ENCODE results near the gene ZNF366.

ZNF366 gene, protein sequence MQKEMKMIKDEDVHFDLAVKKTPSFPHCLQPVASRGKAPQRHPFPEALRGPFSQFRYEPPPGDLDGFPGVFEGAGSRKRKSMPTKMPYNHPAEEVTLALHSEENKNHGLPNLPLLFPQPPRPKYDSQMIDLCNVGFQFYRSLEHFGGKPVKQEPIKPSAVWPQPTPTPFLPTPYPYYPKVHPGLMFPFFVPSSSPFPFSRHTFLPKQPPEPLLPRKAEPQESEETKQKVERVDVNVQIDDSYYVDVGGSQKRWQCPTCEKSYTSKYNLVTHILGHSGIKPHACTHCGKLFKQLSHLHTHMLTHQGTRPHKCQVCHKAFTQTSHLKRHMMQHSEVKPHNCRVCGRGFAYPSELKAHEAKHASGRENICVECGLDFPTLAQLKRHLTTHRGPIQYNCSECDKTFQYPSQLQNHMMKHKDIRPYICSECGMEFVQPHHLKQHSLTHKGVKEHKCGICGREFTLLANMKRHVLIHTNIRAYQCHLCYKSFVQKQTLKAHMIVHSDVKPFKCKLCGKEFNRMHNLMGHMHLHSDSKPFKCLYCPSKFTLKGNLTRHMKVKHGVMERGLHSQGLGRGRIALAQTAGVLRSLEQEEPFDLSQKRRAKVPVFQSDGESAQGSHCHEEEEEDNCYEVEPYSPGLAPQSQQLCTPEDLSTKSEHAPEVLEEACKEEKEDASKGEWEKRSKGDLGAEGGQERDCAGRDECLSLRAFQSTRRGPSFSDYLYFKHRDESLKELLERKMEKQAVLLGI

DNA sequence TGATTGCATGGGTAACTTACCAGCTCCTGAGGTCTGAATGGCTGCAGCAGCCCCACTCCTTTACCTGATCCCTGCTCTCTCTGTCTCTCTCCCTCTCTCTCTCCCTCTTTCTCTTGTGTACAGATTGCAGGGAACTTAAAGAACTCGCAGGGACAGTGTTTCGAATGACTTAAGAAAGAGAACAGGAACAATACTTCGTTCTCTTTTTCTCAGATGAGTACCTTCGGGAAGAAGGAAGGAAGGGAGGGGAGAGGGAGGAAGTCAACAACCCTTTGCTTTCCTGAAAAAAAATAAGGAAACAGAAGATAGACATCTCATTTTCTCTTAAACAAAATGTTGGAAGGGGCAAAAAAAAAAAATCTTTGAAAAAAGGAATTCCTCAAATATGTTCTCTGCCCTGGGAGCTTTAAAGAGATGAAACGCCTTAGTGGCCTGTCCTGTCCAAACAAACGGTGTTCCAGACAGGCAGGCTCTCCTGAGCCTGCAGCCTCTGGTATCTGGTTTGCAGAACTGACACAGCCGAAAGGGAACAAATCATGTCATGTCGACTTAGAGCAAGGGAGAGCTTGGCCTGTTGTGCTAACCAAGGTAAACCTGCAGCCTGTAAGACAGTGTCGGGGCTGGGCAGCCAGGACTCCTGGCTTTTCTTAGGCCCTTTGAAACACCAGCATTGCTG, at the start of gene ZNF366:
TSS of gene ZNF366 (minus strand) at position 180 of the 676 bp plus-strand sequence. CDS start 45,914 bp downstream, outside the sequence.
- FAIRE-seq, result no peak
- DNase-seq (ENCODE audit: low spot score), result no peak

DNA sequence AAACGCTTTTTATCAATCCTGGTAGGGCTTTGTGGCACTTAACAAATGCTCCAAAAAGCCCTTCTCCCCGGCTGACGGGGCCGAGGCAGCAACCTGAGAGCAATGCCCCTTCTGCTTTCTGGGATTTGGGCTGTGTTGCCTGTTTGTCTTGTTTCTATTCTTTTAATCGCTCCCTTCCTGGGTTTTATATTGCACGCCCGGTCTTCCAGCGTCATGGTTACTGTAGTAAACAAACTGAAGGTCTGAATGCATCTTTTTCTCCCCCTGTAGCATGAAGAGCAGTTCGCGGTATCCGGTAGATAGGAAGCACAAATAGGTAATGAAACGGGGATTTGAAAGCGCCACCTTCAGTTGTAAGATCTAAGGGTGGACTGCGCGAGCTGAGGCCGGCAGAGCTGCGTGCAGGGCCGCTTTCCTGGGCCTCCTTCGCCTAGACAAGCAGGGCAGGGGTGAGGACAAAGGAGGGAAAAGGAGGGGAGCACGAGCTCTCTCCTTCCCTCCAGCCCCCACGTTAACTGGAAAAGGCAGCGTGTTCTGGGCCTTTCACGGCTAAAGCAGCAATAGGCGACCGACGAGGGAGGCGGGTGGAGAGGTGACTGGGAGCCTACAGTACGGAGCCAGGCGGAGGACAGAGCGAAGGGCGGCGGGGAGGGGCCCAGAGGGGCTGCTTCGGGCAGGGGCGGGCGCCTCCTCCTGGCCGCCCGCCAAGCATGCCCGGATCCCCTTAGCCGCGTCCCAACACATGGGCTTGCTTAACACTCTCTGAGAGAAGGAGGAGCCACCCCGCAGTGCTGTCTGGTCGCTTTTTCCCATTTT, 49.3 kb upstream of the ZNF366 start:
- no peak for DNase-seq (ENCODE audit: low spot score)
- no peak for FAIRE-seq

DNA sequence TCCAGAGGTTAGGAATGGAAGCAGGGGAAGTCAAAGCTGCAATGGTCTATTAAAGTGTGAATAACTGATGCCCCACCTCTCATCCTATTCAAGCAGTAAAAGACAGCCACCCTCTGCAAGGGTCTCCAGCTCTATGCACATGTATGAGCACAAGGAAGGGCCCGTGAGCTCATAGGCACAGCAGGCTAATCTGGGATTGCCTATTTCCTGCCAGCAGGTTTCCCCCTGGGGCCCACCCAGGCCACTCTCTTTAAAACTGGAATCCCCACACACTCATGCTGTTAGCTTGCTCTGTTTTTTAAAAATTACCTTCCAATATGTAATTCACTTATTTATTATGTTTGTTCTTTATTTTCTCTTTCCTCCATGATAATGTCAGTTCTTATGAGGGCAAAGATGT, 48.7 kb upstream of the ZNF366 start:
- DNase-seq (ENCODE audit: low spot score) (no peak), FAIRE-seq (no peak)

DNA sequence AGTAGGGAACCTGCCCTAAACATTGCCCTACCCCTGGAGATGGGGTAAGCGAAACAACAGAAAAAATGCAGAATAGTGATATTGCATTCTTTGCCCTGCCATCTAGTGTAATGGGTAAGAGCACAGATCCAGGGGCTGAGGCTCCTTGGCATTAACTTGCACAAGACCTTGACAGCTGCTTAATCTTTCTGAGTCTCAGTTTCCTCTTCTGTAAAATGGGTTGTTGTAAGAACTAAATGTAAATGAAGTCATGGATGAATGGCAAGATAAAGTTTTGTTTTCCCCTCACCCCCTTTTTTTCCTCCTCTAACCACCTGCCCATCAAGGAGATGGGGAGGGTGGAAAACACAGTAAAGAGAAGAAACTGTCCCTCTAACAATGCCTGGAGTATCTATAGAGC, 47.7 kb upstream of the ZNF366 start:
- FAIRE-seq (no peak), DNase-seq (ENCODE audit: low spot score) (no peak)

DNA sequence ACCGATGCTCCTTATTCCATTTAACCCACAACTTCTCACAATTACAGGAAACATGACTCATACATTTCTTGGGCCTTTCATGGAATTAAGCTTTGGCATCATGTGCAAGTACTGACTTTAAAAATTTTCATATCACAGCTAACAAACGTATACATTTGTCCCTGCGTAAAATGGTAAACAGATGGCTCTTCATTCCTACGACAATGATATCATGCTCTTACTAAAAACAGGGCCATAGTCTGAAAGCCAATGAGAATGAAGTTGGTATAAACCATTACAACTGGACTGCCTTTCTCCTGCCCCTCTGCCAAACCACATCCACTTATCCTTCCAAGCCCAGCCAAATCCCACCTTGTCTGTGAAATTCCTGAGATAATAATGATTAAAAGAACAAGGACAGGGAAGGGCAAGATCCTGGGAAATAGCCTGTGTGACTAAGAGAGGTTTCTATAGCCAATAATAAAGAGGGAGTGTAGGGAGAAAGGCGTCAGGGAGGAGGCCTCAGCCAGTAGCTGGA, 44.9 kb upstream of the ZNF366 start:
- FAIRE-seq (peak; percentile 86), DNase-seq (ENCODE audit: low spot score) (peak; percentile 72)

DNA sequence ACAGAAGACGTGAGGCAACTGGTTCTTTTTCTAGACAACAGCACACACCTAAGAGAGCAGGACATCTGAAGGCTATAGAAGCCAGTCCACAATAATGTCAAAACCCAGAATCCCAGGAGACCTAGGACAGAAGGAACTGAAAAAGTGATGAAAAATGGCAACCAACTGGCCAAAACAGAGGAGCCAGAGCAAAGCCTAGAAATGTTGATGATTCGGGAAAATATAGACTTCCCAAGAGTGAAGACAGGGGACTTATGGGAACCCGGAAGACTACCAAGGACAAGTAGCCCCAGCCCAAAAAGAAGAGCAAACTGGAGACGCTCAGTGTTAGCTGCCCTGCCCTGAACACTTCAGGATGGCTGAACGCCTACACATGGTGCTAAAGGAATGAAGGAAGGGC, 43.4 kb upstream of the ZNF366 start:
- FAIRE-seq (no peak), DNase-seq (ENCODE audit: low spot score) (no peak)

DNA sequence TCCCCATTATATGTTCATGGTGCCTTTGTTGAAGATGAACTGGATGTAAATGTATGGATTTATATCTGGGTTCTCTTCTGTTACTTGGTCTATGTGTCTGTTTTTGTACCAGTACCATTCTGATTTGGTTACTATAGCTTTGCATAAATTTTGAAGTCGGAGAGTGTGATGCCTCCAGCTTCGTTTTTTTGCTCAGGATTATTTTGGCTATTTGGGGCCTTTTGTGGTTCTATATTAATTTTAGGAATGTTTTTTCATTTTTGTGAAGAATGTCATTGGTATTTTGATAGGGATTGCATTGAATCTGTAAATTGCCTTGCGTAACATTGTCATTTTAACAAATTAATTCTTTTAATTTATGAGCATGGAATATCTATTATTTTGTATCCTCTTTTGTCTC, 36.6 kb upstream of the ZNF366 start:
- no peak for FAIRE-seq
- no peak for DNase-seq (ENCODE audit: low spot score)

DNA sequence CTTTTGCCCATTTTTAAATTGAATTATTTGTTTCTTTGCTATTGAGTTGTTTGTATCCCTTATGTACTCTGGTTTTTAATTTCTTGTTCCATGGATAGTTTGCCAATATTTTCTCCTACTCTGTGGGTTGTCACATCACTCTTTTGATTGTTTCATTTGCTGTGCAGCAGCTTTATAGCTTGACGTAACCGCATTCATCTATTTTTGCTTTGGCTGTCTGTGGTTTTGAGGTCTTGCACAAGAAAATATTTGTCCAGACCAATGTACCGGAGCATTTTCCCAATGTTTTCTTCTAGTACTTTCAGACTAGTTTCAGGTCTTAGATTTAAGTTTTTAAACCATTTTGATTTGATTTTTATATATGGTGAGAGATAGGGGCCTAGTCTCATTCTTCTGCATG, 36.2 kb upstream of the ZNF366 start:
- DNase-seq (ENCODE audit: low spot score) (peak; percentile 31), FAIRE-seq (no peak)

DNA sequence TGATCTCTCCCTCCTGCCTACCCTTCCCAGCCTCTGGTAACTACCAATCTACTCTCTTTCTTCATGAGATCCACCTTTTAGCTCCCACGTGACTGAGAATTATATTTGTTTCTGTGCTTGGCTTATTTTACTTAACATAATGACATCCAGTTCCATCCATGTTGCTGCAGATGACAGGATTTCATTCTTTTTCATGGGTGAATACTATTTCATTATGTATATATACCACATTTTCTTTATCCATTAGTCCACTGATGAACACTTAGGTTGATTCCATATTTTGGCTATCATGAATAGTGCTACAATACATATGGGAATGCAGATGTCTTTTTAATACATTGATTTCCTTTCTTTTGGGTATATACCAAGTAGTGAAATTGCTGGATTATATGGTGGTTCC, 35.5 kb upstream of the ZNF366 start:
- DNase-seq (ENCODE audit: low spot score), result no peak
- no peak for FAIRE-seq

DNA sequence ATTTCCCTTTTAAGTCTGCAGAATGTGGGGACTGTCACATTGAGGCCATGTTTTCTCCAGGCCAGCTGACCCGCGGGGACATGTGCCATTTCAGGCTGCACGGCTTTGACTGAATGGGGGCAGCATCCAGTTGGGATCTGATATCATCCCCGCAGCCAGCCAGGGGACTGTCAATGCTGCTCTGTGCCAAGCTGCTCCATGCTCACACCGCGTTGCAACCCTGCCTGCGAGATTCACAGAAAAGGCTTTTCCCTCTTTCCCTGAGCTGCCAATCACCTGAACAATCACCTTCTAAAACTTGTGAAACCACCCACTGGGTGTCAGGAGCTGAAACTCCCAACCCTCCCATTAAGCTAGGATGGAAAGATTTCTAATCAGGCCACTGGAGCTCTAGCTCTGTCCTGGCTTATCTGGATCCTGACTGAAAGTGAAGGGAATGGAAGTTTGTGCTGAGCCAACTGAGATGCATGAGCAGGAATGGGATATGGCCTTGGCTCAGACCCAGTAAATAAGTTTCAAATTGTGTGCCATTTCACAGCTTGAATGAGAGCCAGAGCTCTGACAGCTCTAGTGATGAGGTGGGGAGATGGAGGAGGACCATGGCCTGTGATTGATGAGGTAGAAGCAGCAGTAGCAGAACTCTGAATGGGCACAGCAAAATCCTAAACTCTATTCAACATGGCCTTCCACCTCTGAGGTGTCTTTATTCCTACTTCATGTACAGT, 34.5 kb upstream of the ZNF366 start:
- DNase-seq (ENCODE audit: low spot score), result no peak

DNA sequence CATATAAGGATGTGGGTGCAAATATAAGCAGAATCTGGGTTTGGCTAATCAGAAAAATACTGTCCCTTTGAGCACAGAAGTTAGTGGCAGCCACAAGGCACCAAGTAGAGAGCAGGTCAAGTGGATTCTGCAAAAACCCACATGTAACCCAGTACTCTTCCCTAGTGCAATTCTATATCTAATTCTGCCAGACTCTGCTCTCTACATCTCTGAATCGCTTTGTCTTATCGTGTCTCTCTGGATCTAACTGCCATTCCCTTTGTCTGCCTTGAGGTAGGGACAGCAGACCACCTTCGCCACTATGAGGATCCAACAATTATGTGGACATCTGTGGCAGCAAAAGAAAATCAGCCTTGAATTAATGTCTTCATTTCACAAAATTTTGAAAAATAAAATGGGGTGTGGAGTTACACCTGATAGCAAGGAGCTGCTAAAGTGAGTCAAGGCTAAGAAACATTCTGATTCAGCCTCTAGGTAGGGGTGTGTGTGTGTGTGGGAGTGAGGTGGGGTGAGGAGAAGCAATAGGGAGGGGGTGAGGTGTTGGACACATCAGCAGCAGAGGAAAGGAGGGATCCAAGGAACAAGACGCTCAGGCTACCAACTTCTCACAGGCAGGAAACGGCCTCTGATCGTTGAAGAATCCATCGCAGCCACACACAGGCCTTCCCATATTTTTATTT, 33.7 kb upstream of the ZNF366 start:
- no peak for DNase-seq (ENCODE audit: low spot score)
- FAIRE-seq, result no peak

More for the DNA sequence above, 34.5 kb upstream of the ZNF366 start:
- no peak for FAIRE-seq

DNA sequence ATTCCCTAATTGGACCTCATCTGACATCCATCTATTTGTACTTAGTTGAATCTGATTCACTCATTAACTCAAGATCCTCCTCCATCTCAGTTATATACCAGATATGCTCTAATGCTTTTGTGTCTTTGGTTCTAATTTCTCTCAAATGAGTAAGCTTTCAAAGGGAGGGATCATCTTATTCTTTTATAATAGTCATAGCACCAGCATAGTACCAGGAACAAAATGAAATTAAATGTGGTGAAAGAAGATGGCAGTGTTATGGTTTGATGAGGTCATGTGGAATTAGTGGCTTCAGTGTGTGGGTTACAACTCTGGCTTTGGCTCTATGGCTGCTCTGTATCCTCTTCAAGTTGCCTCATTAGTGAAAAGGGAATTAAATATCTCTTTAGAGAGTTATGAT, 32.5 kb upstream of the ZNF366 start:
- no peak for FAIRE-seq
- DNase-seq (ENCODE audit: low spot score), result no peak

DNA sequence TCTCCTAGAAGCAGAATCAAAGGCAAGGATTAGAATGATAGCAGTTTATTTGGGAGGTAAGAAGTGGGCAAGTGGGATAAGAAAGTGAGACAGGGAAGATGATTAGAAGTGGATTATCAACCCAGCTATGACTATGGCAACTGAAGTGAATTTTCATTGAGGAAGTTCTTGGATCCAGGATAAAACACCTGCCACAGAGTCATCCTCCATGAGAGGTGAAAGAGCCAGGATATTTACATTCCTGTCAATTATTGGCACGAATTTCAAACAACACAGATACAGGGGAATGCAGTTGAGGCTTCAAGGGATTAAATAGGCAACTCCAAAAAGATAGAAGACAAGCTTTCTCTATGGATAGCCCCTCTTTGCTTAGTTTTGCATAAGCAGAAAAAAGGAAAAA, 31.8 kb upstream of the ZNF366 start:
- DNase-seq (ENCODE audit: low spot score) (no peak), FAIRE-seq (no peak)

DNA sequence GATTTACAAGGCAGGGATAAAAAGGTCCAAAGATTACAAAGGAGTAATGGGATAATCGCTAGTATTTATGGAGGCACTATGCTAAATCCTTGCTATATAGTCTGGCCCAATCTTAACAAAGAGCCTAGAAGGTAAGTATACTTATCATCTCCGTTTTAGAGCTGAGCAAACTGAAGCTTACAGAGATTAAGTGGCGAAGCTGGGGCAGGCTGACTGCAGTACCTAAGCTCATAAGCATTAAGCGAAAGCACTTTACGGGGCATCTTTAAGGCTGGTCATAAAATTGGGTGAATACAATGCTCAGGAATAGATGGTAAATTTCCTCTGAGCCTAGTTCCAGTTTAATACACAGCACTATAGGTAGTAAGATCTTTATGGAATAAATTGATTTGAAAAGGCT, 30.0 kb upstream of the ZNF366 start:
- no peak for DNase-seq (ENCODE audit: low spot score)
- FAIRE-seq, result no peak

DNA sequence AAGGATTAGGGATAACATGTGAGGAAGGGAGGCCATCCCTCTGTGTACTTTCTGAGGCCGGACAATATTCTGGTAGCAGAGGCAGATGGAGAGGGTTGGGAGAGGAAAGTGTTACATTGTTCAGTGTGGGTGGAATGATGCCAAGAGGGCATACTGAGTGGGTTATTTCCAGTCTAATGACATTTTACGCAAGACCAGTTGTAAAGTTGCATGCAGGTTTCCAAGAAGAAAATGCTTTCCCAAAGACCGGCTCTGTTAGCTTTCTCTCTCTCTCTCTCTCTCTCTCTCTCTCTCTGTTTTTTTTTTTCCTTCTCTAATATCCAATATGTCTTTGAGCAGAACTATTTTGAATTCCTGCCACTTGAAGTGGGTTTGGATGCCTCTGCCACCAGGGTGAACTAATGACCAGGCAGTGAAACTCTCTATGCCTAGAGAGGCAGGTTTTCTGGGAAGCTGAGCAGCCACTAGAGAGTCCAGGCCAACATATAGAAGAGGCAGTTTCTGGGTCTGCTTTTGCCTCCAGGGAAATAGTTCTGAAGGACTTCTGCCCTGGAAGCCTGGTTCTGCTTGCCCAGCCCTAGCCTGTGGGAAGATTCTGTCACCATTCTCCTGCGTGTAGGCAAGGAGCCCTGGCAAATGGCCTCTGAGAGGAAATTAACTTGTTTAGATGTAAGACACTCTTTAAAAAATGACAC, 24.4 kb upstream of the ZNF366 start:
- FAIRE-seq (no peak), DNase-seq (ENCODE audit: low spot score) (no peak)

DNA sequence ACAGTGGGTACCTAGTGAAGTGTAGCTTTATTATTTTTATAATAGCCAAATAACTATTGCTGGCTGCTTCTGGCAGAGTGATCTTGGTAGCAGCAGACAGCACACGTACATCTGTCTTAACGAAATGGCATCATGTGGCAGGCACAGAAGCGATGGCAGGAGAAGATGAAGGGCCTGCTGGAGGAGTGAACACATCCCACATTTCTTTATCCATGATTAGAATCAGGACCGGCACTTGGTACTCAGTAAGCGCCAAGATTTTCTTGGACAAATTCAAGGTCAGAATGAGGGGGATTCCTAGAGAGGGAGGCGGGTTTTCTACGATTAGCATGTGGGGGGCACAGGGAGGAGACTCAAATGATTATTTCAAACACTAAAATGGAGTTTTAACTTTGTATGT, 23.0 kb upstream of the ZNF366 start:
- DNase-seq (ENCODE audit: low spot score), result no peak
- no peak for FAIRE-seq

DNA sequence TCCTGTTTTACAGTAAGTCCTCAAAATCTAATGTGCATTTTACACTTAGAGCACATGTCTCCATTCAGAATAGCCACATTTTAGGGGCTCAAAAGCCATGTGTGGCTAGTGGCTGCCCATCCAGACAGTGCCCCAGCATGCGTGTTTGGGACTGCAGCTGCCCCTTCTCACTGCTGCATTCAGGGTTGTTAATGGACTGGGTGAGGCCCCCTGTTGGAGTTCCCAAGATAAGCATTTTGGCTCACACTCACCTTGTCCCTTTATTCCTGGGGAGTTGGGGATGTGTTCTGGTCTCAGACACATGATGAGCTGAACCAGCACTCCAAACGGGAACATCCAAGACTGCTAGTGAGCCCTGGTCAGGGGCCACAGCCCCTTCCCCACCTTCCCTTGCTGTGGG, 22.2 kb upstream of the ZNF366 start:
- no peak for FAIRE-seq

DNA sequence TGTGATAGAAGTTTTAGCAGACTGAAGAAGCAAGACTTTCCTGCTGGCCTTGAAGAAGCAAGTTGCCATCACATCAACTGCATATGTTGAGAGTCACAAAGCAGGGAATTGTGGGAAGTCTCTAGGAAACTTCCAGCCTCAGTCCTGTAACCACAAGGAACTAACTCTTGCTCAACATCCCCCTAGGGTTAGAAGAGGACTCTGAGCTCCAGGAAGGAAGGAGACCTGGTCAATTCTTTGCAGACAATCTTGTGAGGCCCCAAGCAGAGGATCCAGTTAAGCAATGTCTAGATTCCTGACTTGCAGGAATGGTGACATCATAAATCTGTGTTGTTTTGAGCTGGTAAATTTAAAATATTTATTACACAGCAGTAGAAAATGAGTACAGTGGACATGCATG, 18.6 kb upstream of the ZNF366 start:
- DNase-seq (ENCODE audit: low spot score) (no peak), FAIRE-seq (no peak)

More for the DNA sequence above, 22.2 kb upstream of the ZNF366 start:
- no peak for DNase-seq (ENCODE audit: low spot score)

DNA sequence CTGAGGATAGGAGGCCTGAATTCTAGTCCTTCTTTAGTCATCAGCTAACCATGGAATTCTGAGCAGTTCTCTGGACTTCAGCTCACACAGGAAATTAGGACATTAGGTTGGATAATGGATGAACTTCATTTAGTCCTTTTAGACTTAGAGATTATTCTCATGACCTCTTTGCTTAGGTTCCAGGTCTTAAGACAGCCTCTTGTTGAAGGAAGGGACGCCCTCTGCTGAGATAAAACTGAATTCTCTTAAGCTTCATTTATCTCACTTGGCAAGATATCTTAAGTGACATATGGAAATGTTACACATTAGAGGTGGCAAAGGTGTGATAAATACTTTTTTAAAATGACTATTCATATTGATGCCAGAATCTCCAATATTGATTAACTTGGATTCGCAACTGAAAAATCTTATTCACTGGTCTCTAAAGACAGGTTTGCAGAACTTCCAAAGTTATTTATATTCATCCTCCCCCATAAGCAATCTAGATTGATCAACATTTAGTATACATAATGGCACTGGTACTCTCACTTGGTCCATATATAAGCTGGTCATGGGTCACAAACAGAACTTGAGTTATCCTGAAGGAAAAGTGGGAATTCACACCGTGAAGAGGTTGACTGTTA, 16.9 kb upstream of the ZNF366 start:
- DNase-seq (ENCODE audit: low spot score) (no peak), FAIRE-seq (no peak)

Measured in urothelium cell line (cell line).